Measurements from ENCODE around the gene NABP1. TPM values are rescaled to one million over a fixed set of nuclear protein-coding genes. Genes with fewer than 3 reads are reported as not detected.

Gene NABP1
- total and polyA plus RNA-seq, 2 experiments from 2014 or later = 19.6 to 40.0 TPM

GRCh38 chr2:191637182-191638078, 40.5 kb upstream of the NABP1 start:
- Histone ChIP-seq H4K20me1 (ENCODE audit: insufficient read depth, poor library complexity, severe bottlenecking) (no peaks in the 10 kb centered on the region), H3K9me2 (replicated peaks; ENCODE audit: insufficient read depth) (no peaks in the 10 kb centered on the region), H3K27ac (peak overlapping the region; percentile 77), H3K36me3 (replicated peaks; ENCODE audit: insufficient read depth, low read depth) (no peaks in the 10 kb centered on the region), H3K4me2 (peak overlapping the region; percentile 26), H2AFZ (no peak overlapping the region), H3K4me1 (ENCODE audit: insufficient read depth) (peaks cover 13% of the 10 kb centered on the region), H3K27me3 (no peaks in the 10 kb centered on the region), H3K4me3 (no peak overlapping the region), H3K9me3 (ENCODE audit: low read depth) (no peaks in the 10 kb centered on the region), H3K79me2 (no peaks in the 10 kb centered on the region)
- no peak for TF ChIP-seq CTCF (IDR thresholded peaks at IDR 0.05; ENCODE audit: poor library complexity)
- TF ChIP-seq EZH2phosphoT487 (IDR thresholded peaks at IDR 0.05; ENCODE audit: low read depth, severe bottlenecking, unreplicated experiment) = no peak
- no peak for TF ChIP-seq EZH2 (IDR thresholded peaks at IDR 0.05; ENCODE audit: borderline replicate concordance)
- WGBS (ENCODE audit: low lambda C conversion rate, missing lambda C conversion rate) = 75% methylated on average over 6 of the region's 6 CpGs
- peak; percentile 52 for DNase-seq (ENCODE audit: low spot score)

- Histone ChIP-seq H3K4me1 (ENCODE audit: insufficient read depth) (peaks cover 13% of the 10 kb centered on the region), H2AFZ (no peak overlapping the region), H3K4me2 (peak overlapping the region; percentile 26), H3K36me3 (replicated peaks; ENCODE audit: insufficient read depth, low read depth) (no peaks in the 10 kb centered on the region), H3K79me2 (no peaks in the 10 kb centered on the region), H3K27ac (peak overlapping the region; percentile 73), H3K9me3 (ENCODE audit: low read depth) (no peaks in the 10 kb centered on the region), H3K27me3 (no peaks in the 10 kb centered on the region), H3K9me2 (replicated peaks; ENCODE audit: insufficient read depth) (no peaks in the 10 kb centered on the region), H3K4me3 (no peak overlapping the region), H4K20me1 (ENCODE audit: insufficient read depth, poor library complexity, severe bottlenecking) (no peaks in the 10 kb centered on the region)
- peak; percentile 33 for DNase-seq (ENCODE audit: low spot score)
- WGBS (ENCODE audit: low lambda C conversion rate, missing lambda C conversion rate) = 34% methylated on average over 6 of the region's 6 CpGs
- TF ChIP-seq CTCF (IDR thresholded peaks at IDR 0.05; ENCODE audit: poor library complexity) (no peak), EZH2phosphoT487 (IDR thresholded peaks at IDR 0.05; ENCODE audit: low read depth, severe bottlenecking, unreplicated experiment) (no peak), EZH2 (IDR thresholded peaks at IDR 0.05; ENCODE audit: borderline replicate concordance) (no peak)
Measured at GRCh38 chr2:191638079-191638801, 39.7 kb upstream of the NABP1 start.

- no peak for DNase-seq (ENCODE audit: low spot score)
- Histone ChIP-seq H3K4me2 (peak overlapping the region; percentile 26), H3K27me3 (no peaks in the 10 kb centered on the region), H3K4me3 (no peak overlapping the region), H3K9me3 (ENCODE audit: low read depth) (no peaks in the 10 kb centered on the region), H3K9me2 (replicated peaks; ENCODE audit: insufficient read depth) (no peaks in the 10 kb centered on the region), H2AFZ (no peak overlapping the region), H3K27ac (peak overlapping the region; percentile 73), H3K36me3 (replicated peaks; ENCODE audit: insufficient read depth, low read depth) (no peaks in the 10 kb centered on the region), H4K20me1 (ENCODE audit: insufficient read depth, poor library complexity, severe bottlenecking) (no peaks in the 10 kb centered on the region), H3K4me1 (ENCODE audit: insufficient read depth) (peaks cover 13% of the 10 kb centered on the region), H3K79me2 (no peaks in the 10 kb centered on the region)
- WGBS (ENCODE audit: low lambda C conversion rate, missing lambda C conversion rate) = 95% methylated on average over 1 of the region's 1 CpG
- TF ChIP-seq EZH2phosphoT487 (IDR thresholded peaks at IDR 0.05; ENCODE audit: low read depth, severe bottlenecking, unreplicated experiment) (no peak), EZH2 (IDR thresholded peaks at IDR 0.05; ENCODE audit: borderline replicate concordance) (no peak), CTCF (IDR thresholded peaks at IDR 0.05; ENCODE audit: poor library complexity) (no peak)
Measured at GRCh38 chr2:191638802-191639172, 39.1 kb upstream of the NABP1 start.
